Brain microvascular endothelial cell (primary cell): ENCODE data around the gene CHCHD6.
A peak's percentile ranks its signal among the peaks of the same experiment; 100 is the strongest.

ENCODE experiments used
- DNase-seq: peaks from one replicate; pipeline ENCODE4 v3.0.0-alpha.2; 2020
- H3K27ac ChIP-seq: fragments of 250-450 bp; sonication (Bioruptor Pico); 2 replicates; pipeline ENCODE4 v1.5.1; 2020; ENCODE audit warnings: mild to moderate bottlenecking, moderate library complexity
- H3K27me3 ChIP-seq: fragments of 250-450 bp; sonication (Bioruptor Pico); replicated peaks from 2 replicates; pipeline ENCODE4 v1.5.1; 2020; ENCODE audit warnings: mild to moderate bottlenecking
- H3K36me3 ChIP-seq: fragments of 250-450 bp; sonication (Bioruptor Pico); replicated peaks from 2 replicates; pipeline ENCODE4 v1.5.1; 2020; ENCODE audit warnings: mild to moderate bottlenecking
- H3K4me3 ChIP-seq: 2 replicates; pipeline ENCODE4 v1.5.1; 2011; ENCODE audit warnings: low read depth, mild to moderate bottlenecking, control low read depth, low read length, moderate library complexity
- in situ Hi-C: cut with HindIII; loops from 2 replicates; pipeline ENCODE4 v1.10.0; 2017; ENCODE audit warnings: low sequenced_read_pairs, low pct_ligation_motif_present
- TF ChIP-seq, protein P1 (sequence below): IDR thresholded peaks from 2 replicates; pipeline ENCODE4 v1.5.1; 2011; ENCODE audit warnings: low read depth, mild to moderate bottlenecking, moderate library complexity, low read length, control low read depth, inconsistent platforms; ENCODE audit errors: missing control alignments

CHCHD6 gene

DNA sequence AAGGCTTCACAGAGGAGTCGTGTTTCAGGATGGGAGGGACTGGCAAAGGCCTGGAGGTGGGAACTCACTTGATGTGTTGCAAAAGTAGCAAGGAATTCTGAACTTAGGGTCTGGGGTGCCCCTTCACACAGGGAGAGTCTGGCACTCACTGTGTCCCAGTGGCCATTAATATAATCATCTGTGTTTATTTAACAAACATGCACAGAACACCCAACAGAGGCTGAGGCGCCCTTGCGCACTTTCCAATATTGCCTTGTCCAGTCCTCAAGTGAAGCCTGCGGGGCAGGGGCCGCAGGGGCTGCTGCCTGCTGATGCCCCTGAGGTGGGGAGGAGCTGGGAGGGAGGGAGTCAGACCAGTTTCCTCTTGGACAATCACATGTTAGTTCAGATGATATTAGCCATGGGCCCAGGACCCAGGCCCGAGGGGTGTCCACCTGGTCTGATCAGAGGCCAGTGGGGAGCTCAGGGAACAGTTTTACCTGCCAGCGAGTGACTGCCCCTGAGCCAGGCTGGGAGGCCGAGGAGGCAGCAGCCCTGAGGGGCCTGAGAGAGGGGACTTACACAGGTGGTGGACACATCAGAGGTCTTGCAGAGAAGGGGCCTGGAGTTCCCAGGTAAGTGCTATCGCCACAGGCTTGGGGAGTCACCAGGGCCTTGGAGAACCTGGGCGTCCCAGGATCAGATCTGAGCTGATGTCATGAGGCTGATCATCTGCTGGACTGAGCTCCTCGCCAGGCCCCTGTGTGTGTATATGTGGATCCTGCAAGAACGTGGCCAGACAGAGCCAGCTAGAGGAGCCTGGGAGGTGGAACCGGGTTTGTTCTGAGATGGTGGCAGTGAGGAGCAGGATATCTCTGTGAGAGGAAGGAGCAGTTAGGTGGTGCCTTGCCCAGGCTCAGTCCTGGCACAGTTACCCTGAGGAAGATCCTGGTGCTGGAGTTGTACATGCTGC is 35.3 kb upstream of the CHCHD6 start:
- no peak overlapping the region for H3K4me3 ChIP-seq
- H3K36me3 ChIP-seq, result no peaks in the 10 kb centered on the region
- TF ChIP-seq, protein P1, sequence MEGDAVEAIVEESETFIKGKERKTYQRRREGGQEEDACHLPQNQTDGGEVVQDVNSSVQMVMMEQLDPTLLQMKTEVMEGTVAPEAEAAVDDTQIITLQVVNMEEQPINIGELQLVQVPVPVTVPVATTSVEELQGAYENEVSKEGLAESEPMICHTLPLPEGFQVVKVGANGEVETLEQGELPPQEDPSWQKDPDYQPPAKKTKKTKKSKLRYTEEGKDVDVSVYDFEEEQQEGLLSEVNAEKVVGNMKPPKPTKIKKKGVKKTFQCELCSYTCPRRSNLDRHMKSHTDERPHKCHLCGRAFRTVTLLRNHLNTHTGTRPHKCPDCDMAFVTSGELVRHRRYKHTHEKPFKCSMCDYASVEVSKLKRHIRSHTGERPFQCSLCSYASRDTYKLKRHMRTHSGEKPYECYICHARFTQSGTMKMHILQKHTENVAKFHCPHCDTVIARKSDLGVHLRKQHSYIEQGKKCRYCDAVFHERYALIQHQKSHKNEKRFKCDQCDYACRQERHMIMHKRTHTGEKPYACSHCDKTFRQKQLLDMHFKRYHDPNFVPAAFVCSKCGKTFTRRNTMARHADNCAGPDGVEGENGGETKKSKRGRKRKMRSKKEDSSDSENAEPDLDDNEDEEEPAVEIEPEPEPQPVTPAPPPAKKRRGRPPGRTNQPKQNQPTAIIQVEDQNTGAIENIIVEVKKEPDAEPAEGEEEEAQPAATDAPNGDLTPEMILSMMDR, result no peak
- in situ Hi-C loops, result no loop called here
- no peak for DNase-seq
- no peak overlapping the region for H3K27ac ChIP-seq
- H3K27me3 ChIP-seq, result no peaks in the 10 kb centered on the region

DNA sequence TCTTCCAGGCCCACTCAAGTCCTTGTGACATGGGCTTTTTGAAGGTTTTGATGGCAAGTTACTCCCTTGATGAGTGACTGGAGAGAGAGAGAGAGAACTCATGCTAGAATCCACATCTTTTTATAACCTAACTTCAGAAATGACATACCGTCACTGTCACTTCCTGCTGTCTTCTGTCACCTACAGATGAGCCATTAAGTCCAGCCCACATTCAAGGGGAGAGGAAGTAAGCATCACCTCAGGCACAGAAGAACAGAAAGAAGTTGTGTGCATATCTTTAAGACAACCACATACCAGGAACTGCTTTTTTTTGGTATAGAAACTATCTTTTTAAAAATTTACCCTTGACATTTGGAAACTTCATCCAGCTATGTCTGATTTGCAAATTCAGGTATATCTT is 32.5 kb upstream of the CHCHD6 start:
- H3K27ac ChIP-seq, result no peak overlapping the region
- in situ Hi-C loops, result no loop called here
- DNase-seq, result no peak
- no peaks in the 10 kb centered on the region for H3K27me3 ChIP-seq
- H3K36me3 ChIP-seq, result no peaks in the 10 kb centered on the region
- TF ChIP-seq, protein P1, result no peak
- no peak overlapping the region for H3K4me3 ChIP-seq

- no peak overlapping the region for H3K4me3 ChIP-seq
- no peak for DNase-seq
- TF ChIP-seq, protein P1, result no peak
- in situ Hi-C loops, result no loop called here
- H3K27me3 ChIP-seq, result no peaks in the 10 kb centered on the region
- no peak overlapping the region for H3K27ac ChIP-seq
- no peaks in the 10 kb centered on the region for H3K36me3 ChIP-seq
Observed at GRCh38 chr3:126672340-126672739, 31.7 kb upstream of the CHCHD6 start.

GRCh38 chr3:126672741-126673140 is 31.3 kb upstream of the CHCHD6 start:
- DNase-seq, result no peak
- Histone ChIP-seq H3K4me3 (no peak overlapping the region), H3K36me3 (no peaks in the 10 kb centered on the region), H3K27ac (no peak overlapping the region), H3K27me3 (peaks cover 2% of the 10 kb centered on the region)
- in situ Hi-C loops, result no loop called here
- TF ChIP-seq, protein P1, result no peak

- DNase-seq, result peak; percentile 24
- no peak overlapping the region for H3K27ac ChIP-seq
- no peak overlapping the region for H3K4me3 ChIP-seq
- no peaks in the 10 kb centered on the region for H3K36me3 ChIP-seq
- peaks cover 8% of the 10 kb centered on the region for H3K27me3 ChIP-seq
- in situ Hi-C loops, result no loop called here
- TF ChIP-seq, protein P1, result no peak
Observed at GRCh38 chr3:126676919-126677705, 26.9 kb upstream of the CHCHD6 start.
